ENCODE results near the gene DOK7. TPM values are rescaled to one million over a fixed set of nuclear protein-coding genes. Genes with fewer than 3 reads are reported as not detected.
"Not testable (repeated sequence)": the region's sequence is repeated elsewhere in the genome, so short reads cannot be mapped to it uniquely, and the experiment has no call there.

The DOK7 gene
- total RNA-seq, 2 donors from 2014 or later, result 8.8 to 36.7 TPM

GRCh38 chr4:3508542-3508941, 45.4 kb downstream of the DOK7 start:
- Histone ChIP-seq H3K9me3 (no peaks in the 10 kb centered on the region), H3K4me1 (ENCODE audit: control insufficient read depth in 1 of 2, low read depth in 2 of 2) (no peaks in the 10 kb centered on the region), H3K4me3 (no peak overlapping the region), H3K27ac (no peak overlapping the region), H3K27me3 (replicated peaks; ENCODE audit: insufficient read depth) (no peaks in the 10 kb centered on the region), H3K36me3 (peaks cover 59% of the 10 kb centered on the region)
- TF ChIP-seq, protein P1, sequence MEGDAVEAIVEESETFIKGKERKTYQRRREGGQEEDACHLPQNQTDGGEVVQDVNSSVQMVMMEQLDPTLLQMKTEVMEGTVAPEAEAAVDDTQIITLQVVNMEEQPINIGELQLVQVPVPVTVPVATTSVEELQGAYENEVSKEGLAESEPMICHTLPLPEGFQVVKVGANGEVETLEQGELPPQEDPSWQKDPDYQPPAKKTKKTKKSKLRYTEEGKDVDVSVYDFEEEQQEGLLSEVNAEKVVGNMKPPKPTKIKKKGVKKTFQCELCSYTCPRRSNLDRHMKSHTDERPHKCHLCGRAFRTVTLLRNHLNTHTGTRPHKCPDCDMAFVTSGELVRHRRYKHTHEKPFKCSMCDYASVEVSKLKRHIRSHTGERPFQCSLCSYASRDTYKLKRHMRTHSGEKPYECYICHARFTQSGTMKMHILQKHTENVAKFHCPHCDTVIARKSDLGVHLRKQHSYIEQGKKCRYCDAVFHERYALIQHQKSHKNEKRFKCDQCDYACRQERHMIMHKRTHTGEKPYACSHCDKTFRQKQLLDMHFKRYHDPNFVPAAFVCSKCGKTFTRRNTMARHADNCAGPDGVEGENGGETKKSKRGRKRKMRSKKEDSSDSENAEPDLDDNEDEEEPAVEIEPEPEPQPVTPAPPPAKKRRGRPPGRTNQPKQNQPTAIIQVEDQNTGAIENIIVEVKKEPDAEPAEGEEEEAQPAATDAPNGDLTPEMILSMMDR (IDR thresholded peaks at IDR 0.05), result no peak
- DNase-seq (ENCODE audit: low spot score) (no peak), ATAC-seq (ENCODE audit: insufficient number of reproducible peaks, low FRiP score, low read depth) (no peak)

- ATAC-seq (ENCODE audit: insufficient number of reproducible peaks, low FRiP score, low read depth), result no peak
- DNase-seq (ENCODE audit: low spot score), result no peak
- H3K36me3 ChIP-seq, result peaks cover 69% of the 10 kb centered on the region
- H3K9me3 ChIP-seq, result no peaks in the 10 kb centered on the region
- no peaks in the 10 kb centered on the region for H3K27me3 ChIP-seq (replicated peaks; ENCODE audit: insufficient read depth)
- H3K4me1 ChIP-seq (ENCODE audit: control insufficient read depth in 1 of 2, low read depth in 2 of 2), result no peaks in the 10 kb centered on the region
- no peak overlapping the region for H3K27ac ChIP-seq
- TF ChIP-seq, protein P1 (IDR thresholded peaks at IDR 0.05), result no peak
- no peak overlapping the region for H3K4me3 ChIP-seq
Observed at GRCh38 chr4:3510481-3510880, 47.4 kb downstream of the DOK7 start.

DNA sequence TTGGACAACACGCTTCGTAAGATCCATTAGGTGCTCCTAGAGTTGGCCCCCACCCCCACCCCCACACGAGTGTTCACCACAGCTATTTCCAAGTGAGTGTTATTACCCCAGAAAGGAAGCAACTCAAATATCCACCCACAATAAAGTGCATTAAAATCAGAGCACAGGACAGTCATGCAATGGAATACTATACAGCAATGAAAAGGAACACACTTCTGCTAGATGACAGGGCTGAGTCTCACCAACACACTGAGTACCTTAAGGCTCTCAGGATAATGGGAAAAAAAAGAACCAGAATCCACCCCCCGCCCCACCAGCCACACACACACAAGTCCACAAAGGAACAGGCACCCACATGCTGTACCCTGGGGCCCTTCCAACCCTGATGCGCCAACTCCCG, 48.1 kb downstream of the DOK7 start:
- TF ChIP-seq, protein P1 (IDR thresholded peaks at IDR 0.05), result no peak
- DNase-seq (ENCODE audit: low spot score) (no peak), ATAC-seq (ENCODE audit: insufficient number of reproducible peaks, low FRiP score, low read depth) (no peak)
- no peak overlapping the region for H3K27ac ChIP-seq
- H3K4me1 ChIP-seq (ENCODE audit: control insufficient read depth in 1 of 2, low read depth in 2 of 2), result no peaks in the 10 kb centered on the region
- H3K4me3 ChIP-seq, result no peak overlapping the region
- no peaks in the 10 kb centered on the region for H3K27me3 ChIP-seq (replicated peaks; ENCODE audit: insufficient read depth)
- H3K9me3 ChIP-seq, result no peaks in the 10 kb centered on the region
- H3K36me3 ChIP-seq, result peaks cover 69% of the 10 kb centered on the region

DNA sequence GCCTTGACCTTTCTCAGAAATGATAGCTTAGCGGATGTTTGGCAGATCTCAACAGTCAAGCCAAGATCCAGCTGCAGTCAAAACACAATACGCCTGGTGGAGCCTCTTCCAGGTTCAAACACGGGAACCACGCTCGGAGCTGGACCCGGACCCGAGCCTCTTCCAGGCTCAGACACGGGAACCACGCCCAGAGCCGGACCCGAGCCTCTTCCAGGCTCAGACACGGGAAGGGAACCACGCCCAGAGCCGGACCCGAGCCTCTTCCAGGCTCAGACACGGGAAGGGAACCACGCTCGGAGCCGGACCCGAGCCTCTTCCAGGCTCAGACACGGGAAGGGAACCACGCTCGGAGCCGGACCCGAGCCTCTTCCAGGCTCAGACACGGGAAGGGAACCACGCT, 48.5 kb downstream of the DOK7 start:
- H3K27ac ChIP-seq; ATAC-seq (ENCODE audit: insufficient number of reproducible peaks, low FRiP score, low read depth): not testable (repeated sequence)

GRCh38 chr4:3512279-3512678, 49.2 kb downstream of the DOK7 start:
- H3K36me3 ChIP-seq, result peaks cover 72% of the 10 kb centered on the region
- TF ChIP-seq, protein P1 (IDR thresholded peaks at IDR 0.05), result no peak
- ATAC-seq (ENCODE audit: insufficient number of reproducible peaks, low FRiP score, low read depth) (no peak), DNase-seq (ENCODE audit: low spot score) (no peak)
- H3K4me3 ChIP-seq, result no peak overlapping the region
- no peak overlapping the region for H3K27ac ChIP-seq
- H3K9me3 ChIP-seq, result no peaks in the 10 kb centered on the region
- no peaks in the 10 kb centered on the region for H3K4me1 ChIP-seq (ENCODE audit: control insufficient read depth in 1 of 2, low read depth in 2 of 2)
- H3K27me3 ChIP-seq (replicated peaks; ENCODE audit: insufficient read depth), result no peaks in the 10 kb centered on the region

More for the DNA sequence above, 48.5 kb downstream of the DOK7 start:
- DNase-seq (ENCODE audit: low spot score); H3K27me3 ChIP-seq (replicated peaks; ENCODE audit: insufficient read depth); H3K4me1 ChIP-seq (ENCODE audit: control insufficient read depth in 1 of 2, low read depth in 2 of 2); H3K9me3 ChIP-seq; H3K4me3 ChIP-seq: not testable (repeated sequence)
- peaks cover 71% of the 10 kb centered on the region for H3K36me3 ChIP-seq

DNA sequence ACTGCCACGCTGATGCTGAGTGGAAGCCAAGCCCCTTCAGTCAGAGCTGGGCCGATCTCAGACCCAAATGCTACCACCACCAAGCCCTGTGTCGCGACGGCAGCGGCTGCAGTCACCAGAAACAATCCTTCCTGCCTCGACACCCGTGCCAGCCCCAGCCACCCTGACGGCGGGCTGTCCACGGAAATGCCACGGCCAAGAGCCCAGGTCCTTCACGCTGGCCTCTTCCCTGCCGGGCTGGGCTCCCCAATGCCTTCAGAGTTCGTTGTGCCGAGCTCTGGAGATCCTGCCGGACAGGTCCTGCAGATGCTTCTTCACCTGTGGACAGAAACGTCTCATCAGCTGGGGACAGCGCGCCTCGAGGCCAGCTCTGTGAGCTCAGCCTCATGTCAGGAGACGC, 49.6 kb downstream of the DOK7 start:
- no peak overlapping the region for H3K4me3 ChIP-seq
- H3K27me3 ChIP-seq (replicated peaks; ENCODE audit: insufficient read depth), result no peaks in the 10 kb centered on the region
- H3K4me1 ChIP-seq (ENCODE audit: control insufficient read depth in 1 of 2, low read depth in 2 of 2), result no peaks in the 10 kb centered on the region
- no peak overlapping the region for H3K27ac ChIP-seq
- ATAC-seq (ENCODE audit: insufficient number of reproducible peaks, low FRiP score, low read depth), result no peak
- TF ChIP-seq, protein P1 (IDR thresholded peaks at IDR 0.05), result no peak
- peaks cover 75% of the 10 kb centered on the region for H3K36me3 ChIP-seq
- no peak for DNase-seq (ENCODE audit: low spot score)
- H3K9me3 ChIP-seq, result no peaks in the 10 kb centered on the region
